ENCODE data around the gene ITGA1. TPM values are rescaled to one million over a fixed set of nuclear protein-coding genes. Genes with fewer than 3 reads are reported as not detected.

ITGA1 gene
- total RNA-seq, 4 donors from 2014 or later = 29.7 to 126 (median 47.1) TPM

DNA sequence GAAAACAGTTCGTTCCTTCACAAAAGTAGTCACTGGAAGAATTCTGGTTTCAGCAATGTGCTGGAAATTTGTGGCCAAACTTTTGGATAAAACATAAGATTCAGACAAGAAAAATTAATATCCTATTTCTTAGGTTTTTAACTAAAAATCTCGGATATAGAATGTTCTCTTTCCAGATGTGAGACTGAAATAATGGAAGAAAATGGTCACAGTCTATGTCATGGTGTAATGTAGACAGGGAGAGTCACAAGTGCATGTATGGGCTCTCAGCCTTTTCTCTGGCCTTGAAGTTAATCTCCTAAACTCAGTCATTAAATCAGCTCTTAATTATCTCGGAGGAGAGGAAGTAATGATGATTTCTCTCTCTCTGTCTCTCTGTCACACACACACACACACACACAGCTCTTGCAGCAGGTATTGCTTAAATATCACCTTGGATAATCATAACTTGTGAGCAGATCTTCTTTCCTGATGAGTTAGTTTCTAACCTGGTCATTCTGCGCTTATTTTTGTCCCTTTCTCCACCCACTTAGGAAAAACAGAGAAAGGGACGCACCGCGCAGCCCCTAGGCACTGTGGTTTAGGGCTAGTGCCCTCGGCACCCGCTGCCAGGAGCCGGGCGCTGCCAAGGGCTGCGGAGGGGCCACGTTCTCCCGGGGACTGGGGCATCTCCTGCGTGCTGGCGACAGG, 200.8 kb downstream of the ITGA1 start:
- no peak for TF ChIP-seq CTCF (IDR thresholded peaks at IDR 0.05; ENCODE audit: low read depth)

GRCh38 chr5:52989025-52989780, 201.5 kb downstream of the ITGA1 start, which contains the start of gene ITGA2:
ITGA2 (plus strand) TSS chr5:52989352; CDS start chr5:52989469, 117 bp downstream.
- TF ChIP-seq CTCF (IDR thresholded peaks at IDR 0.05; ENCODE audit: low read depth) = no peak

GRCh38 chr5:52989781-52990527, 202.2 kb downstream of the ITGA1 start:
- TF ChIP-seq CTCF (IDR thresholded peaks at IDR 0.05; ENCODE audit: low read depth) = no peak

- TF ChIP-seq CTCF (IDR thresholded peaks at IDR 0.05; ENCODE audit: low read depth) = no peak
Observed at GRCh38 chr5:52990528-52990925, 202.8 kb downstream of the ITGA1 start.

GRCh38 chr5:52993367-52993766, 205.7 kb downstream of the ITGA1 start:
- no peak for TF ChIP-seq CTCF (IDR thresholded peaks at IDR 0.05; ENCODE audit: low read depth)

DNA sequence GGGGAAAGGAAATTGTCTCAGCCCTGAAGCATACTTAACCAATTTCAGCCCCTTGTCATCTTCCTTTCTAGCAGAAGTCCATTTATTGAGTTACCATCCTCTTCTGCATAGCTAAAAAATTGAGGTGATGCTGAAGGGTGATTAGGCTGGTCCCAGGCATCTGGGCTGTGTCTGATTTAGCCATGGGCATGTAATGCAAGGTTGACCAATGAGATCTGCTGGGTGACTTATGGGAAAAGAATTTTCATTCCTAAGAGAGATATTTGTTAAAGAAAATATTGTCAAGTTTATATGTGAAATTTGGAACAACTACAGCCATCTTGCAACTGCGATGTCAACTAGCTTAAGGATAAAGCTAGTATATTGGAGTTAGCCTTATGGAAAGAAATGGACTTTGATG, 206.6 kb downstream of the ITGA1 start:
- TF ChIP-seq CTCF (IDR thresholded peaks at IDR 0.05; ENCODE audit: low read depth) = no peak

DNA sequence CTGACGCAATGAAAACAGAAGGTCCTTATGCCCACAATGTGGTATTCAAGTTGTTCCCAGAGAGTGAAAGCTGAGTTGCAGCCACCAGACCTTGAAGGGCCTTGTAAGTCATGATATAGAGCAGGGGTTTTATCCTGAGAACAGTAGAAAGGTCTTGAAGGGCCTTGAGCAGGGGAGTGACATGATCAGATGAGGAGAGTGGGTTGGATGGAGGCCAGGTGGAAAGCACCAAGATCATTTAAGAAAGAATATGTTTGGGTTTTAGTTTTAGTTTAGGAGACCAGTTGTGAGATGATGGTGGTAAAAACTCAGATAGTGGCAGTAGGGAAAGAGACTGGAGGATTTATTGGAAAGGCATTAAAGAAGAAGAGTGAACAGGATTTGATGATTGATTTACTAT, 207.4 kb downstream of the ITGA1 start:
- TF ChIP-seq CTCF (IDR thresholded peaks at IDR 0.05; ENCODE audit: low read depth) = no peak
